HEK293 (cell line): ENCODE data around the gene GSTM1.
"Not testable (repeated sequence)": the region's sequence is repeated elsewhere in the genome, so short reads cannot be mapped to it uniquely, and the experiment has no call there.

Experiments used
- RBAK ChIP-seq: fragments of 450-650 bp; formaldehyde crosslinking; IDR thresholded peaks from 2 replicates; pipeline ENCODE4 v1.5.1; 2016; ENCODE audit warnings: missing biosample characterization, missing genetic modification characterization
- TCF7L2 ChIP-seq: IDR thresholded peaks from 2 replicates; pipeline ENCODE4 v1.6.1; 2011; ENCODE audit warnings: low read depth, mild to moderate bottlenecking, inconsistent platforms, low read length, moderate library complexity, borderline replicate concordance
- ZBTB7A ChIP-seq: fragments of 450-650 bp; formaldehyde crosslinking; IDR thresholded peaks from 2 replicates; pipeline ENCODE4 v1.5.1; 2016; ENCODE audit warnings: low read depth, missing biosample characterization, missing genetic modification characterization
- ZNF174 ChIP-seq: fragments of 450-650 bp; formaldehyde crosslinking; IDR thresholded peaks from 2 replicates; pipeline ENCODE4 v1.5.0; 2017; ENCODE audit warnings: missing biosample characterization, mild to moderate bottlenecking, missing genetic modification characterization
- ZNF24 ChIP-seq: fragments of 450-650 bp; formaldehyde crosslinking; IDR thresholded peaks from 2 replicates; pipeline ENCODE4 v1.5.1; 2016; ENCODE audit warnings: missing biosample characterization, missing genetic modification characterization
- ZNF558 ChIP-seq: fragments of 450-650 bp; formaldehyde crosslinking; IDR thresholded peaks from 2 replicates; pipeline ENCODE4 v1.5.1; 2016; ENCODE audit warnings: missing biosample characterization, missing genetic modification characterization
- ZNF658 ChIP-seq: fragments of 450-650 bp; formaldehyde crosslinking; IDR thresholded peaks from 2 replicates; pipeline ENCODE4; 2016; ENCODE audit warnings: missing biosample characterization, missing genetic modification characterization
- ZNF768 ChIP-seq: fragments of 450-650 bp; formaldehyde crosslinking; IDR thresholded peaks from 2 replicates; pipeline ENCODE4 v1.5.1; 2018; ENCODE audit warnings: missing biosample characterization, mild to moderate bottlenecking, missing genetic modification characterization
- TF ChIP-seq, protein P1 (sequence below): fragments of 450-650 bp; formaldehyde crosslinking; IDR thresholded peaks from 2 replicates; pipeline ENCODE4 v1.5.1; 2016; ENCODE audit warnings: missing biosample characterization, missing genetic modification characterization
- TF ChIP-seq, protein P2 (sequence below): fragments of 450-650 bp; formaldehyde crosslinking; IDR thresholded peaks from 2 replicates; pipeline ENCODE4 v1.5.1; 2017; ENCODE audit warnings: missing biosample characterization, missing genetic modification characterization

DNA sequence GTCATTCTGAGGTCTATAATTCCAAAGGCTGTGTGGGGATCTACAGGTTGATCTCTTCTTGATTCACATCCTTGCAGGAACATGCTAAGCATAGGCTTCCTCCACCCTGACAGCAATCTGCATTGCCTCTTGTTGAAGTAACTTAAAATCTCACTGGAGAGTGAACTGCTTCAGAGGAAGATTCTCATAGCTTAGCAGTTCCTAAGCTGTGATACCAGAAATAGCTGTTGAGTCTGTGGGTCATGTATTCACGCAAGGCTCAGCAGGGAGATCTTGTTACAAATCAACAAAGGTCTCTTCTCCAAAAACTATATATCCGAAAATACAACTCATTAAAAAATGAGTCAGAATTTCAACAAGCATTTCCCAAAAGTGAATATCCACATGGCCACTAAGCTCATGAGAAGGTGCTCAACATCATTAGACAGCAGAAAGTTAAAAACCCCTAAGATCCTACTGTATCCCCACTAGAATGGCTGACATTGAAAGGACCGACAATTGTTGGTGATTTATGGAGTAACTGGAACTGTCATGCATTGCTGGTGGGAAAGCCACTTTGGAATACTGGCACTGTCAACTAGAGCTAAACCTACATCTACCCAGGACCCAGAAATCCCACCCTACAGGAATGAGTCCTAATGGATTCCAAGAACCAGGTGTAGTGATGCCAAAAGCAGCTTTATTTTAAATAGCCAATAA lies 10.8 kb upstream of the GSTM1 start:
- not testable (repeated sequence) for TF ChIP-seq ZBTB7A (tag by site-specific recombination); RBAK (tag by site-specific recombination); ZNF558 (tag by site-specific recombination); ZNF658 (tag by site-specific recombination); ZNF768 (tag by site-specific recombination); ZNF174; TCF7L2; ZNF24 (tag by site-specific recombination)
- TF ChIP-seq, protein P1, sequence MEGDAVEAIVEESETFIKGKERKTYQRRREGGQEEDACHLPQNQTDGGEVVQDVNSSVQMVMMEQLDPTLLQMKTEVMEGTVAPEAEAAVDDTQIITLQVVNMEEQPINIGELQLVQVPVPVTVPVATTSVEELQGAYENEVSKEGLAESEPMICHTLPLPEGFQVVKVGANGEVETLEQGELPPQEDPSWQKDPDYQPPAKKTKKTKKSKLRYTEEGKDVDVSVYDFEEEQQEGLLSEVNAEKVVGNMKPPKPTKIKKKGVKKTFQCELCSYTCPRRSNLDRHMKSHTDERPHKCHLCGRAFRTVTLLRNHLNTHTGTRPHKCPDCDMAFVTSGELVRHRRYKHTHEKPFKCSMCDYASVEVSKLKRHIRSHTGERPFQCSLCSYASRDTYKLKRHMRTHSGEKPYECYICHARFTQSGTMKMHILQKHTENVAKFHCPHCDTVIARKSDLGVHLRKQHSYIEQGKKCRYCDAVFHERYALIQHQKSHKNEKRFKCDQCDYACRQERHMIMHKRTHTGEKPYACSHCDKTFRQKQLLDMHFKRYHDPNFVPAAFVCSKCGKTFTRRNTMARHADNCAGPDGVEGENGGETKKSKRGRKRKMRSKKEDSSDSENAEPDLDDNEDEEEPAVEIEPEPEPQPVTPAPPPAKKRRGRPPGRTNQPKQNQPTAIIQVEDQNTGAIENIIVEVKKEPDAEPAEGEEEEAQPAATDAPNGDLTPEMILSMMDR (tag by site-specific recombination): not testable (repeated sequence)
- TF ChIP-seq, protein P2, sequence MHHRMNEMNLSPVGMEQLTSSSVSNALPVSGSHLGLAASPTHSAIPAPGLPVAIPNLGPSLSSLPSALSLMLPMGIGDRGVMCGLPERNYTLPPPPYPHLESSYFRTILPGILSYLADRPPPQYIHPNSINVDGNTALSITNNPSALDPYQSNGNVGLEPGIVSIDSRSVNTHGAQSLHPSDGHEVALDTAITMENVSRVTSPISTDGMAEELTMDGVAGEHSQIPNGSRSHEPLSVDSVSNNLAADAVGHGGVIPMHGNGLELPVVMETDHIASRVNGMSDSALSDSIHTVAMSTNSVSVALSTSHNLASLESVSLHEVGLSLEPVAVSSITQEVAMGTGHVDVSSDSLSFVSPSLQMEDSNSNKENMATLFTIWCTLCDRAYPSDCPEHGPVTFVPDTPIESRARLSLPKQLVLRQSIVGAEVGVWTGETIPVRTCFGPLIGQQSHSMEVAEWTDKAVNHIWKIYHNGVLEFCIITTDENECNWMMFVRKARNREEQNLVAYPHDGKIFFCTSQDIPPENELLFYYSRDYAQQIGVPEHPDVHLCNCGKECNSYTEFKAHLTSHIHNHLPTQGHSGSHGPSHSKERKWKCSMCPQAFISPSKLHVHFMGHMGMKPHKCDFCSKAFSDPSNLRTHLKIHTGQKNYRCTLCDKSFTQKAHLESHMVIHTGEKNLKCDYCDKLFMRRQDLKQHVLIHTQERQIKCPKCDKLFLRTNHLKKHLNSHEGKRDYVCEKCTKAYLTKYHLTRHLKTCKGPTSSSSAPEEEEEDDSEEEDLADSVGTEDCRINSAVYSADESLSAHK: not testable (repeated sequence)
